H1 (cell line): ENCODE results near the gene MLC1. TPM values are rescaled to one million over a fixed set of nuclear protein-coding genes. Genes with fewer than 3 reads are reported as not detected.

Experiments
- CTCF ChIA-PET: fragments of 300-600 bp; sonication (Branson Sonifier 250); formaldehyde crosslinking; loops from one replicate; lab custom pipeline; 2021; ENCODE audit not compliant: partially characterized antibody; lab: Charles Lee
- POLR2A ChIA-PET: fragments of 300-600 bp; sonication (Branson Sonifier 250); formaldehyde crosslinking; loops from one replicate; lab custom pipeline; 2021; ENCODE audit warnings: inconsistent platforms; ENCODE audit not compliant: partially characterized antibody; lab: Charles Lee
- DNase-seq, 2 experiments: peaks; one replicate each; pipeline versions ENCODE4 v3.0.0 to v3.0.0-alpha.2; 2010 to 2022; ENCODE audit warnings: low spot score in 2 of 2, low read depth in 1 of 2, mixed read lengths in 1 of 2
- FAIRE-seq: peaks from 2 replicates; lab custom pipeline; 2011; peaks lifted over from hg19 to GRCh38; lab: Jason Lieb, UNC
- H2AFZ ChIP-seq: 2 replicates; pipeline ENCODE4 v1.8.1; 2012; ENCODE audit warnings: low read length, inconsistent platforms
- H2AK5ac ChIP-seq: 2 replicates; pipeline ENCODE4 v1.6.1; 2013; ENCODE audit warnings: low read depth, low read length
- H2BK120ac ChIP-seq: replicated peaks from 2 replicates; pipeline ENCODE3; 2013; ENCODE audit warnings: low read depth, low read length, inconsistent platforms
- H2BK12ac ChIP-seq: 2 replicates; pipeline ENCODE4 v1.6.1; 2013; ENCODE audit warnings: low read depth, low read length
- H2BK15ac ChIP-seq: 2 replicates; pipeline ENCODE4 v1.6.1; 2013; ENCODE audit warnings: low read length
- H2BK20ac ChIP-seq: 2 replicates; pipeline ENCODE4 v1.6.1; 2013; ENCODE audit warnings: low read length
- H2BK5ac ChIP-seq: 2 replicates; pipeline ENCODE4 v1.6.1; 2013; ENCODE audit warnings: low read depth, low read length
- H3K14ac ChIP-seq: 2 replicates; pipeline ENCODE4 v1.6.1; 2013; ENCODE audit warnings: inconsistent platforms; ENCODE audit not compliant: insufficient read length
- H3K18ac ChIP-seq: 2 replicates; pipeline ENCODE4 v1.6.1; 2013; ENCODE audit warnings: low read length; ENCODE audit errors: extremely low read depth
- H3K23ac ChIP-seq: 2 replicates; pipeline ENCODE4 v1.6.1; 2013; ENCODE audit warnings: inconsistent platforms; ENCODE audit not compliant: insufficient read length
- H3K23me2 ChIP-seq: 2 replicates; pipeline ENCODE4 v1.6.1; 2013; ENCODE audit warnings: low read depth, low read length
- H3K27ac ChIP-seq: 2 replicates; pipeline ENCODE4 v1.6.1; 2011; ENCODE audit warnings: low read depth, low read length, inconsistent platforms
- H3K27me3 ChIP-seq, 4 experiments: replicated peaks in 1 of 4; 1 replicate in 1 of 4; 2 replicates in 3 of 4; pipeline versions ENCODE4 v1.6.1 to v1.8.1; 2011 to 2013; ENCODE audit warnings: low read length in 3 of 4, mild to moderate bottlenecking in 3 of 4, inconsistent platforms in 2 of 4, mixed read lengths in 2 of 4, moderate library complexity in 1 of 4; ENCODE audit not compliant: control insufficient read depth in 3 of 4, insufficient read depth in 3 of 4; ENCODE audit errors: extremely low read depth in 1 of 4
- H3K36me3 ChIP-seq, 4 experiments: 2 replicates each; pipeline versions ENCODE4 v1.6.1 to v1.8.1; 2011 to 2013; ENCODE audit warnings: mild to moderate bottlenecking in 4 of 4, low read length in 3 of 4, moderate library complexity in 2 of 4, control low read depth in 1 of 4, inconsistent platforms in 1 of 4; ENCODE audit not compliant: insufficient read depth in 4 of 4, control insufficient read depth in 2 of 4
- H3K4ac ChIP-seq: replicated peaks from 2 replicates; pipeline ENCODE3; 2013; ENCODE audit warnings: low read length, low read depth, mixed read lengths, inconsistent platforms; ENCODE audit not compliant: insufficient read length
- H3K4me1 ChIP-seq, 4 experiments: replicated peaks in 1 of 4; 1 replicate in 1 of 4; 2 replicates in 3 of 4; pipeline versions ENCODE4 v1.6.1 to v1.8.1; 2011 to 2013; ENCODE audit warnings: low read length in 3 of 4, inconsistent platforms in 2 of 4, mixed read lengths in 1 of 4; ENCODE audit not compliant: insufficient read depth in 4 of 4, control insufficient read depth in 3 of 4
- H3K4me2 ChIP-seq, 2 experiments: 2 replicates each; pipeline versions ENCODE4 v1.6.1 to v1.8.1; 2011 to 2013; ENCODE audit warnings: low read depth in 2 of 2, low read length in 2 of 2, control low read depth in 1 of 2, inconsistent platforms in 1 of 2, mild to moderate bottlenecking in 1 of 2; ENCODE audit not compliant: insufficient read depth in 1 of 2
- H3K4me3 ChIP-seq, 4 experiments: fragments of 200-600, 300-600 bp in 1 of 4; sonication (generic), shearing (Covaris generic), sonication (Bioruptor Twin) in 1 of 4; 2 replicates each; pipeline versions ENCODE4 v1.5.1 to v1.8.1; 2011 to 2016; ENCODE audit warnings: low read length in 4 of 4, low read depth in 3 of 4, control low read depth in 2 of 4, inconsistent platforms in 2 of 4, mild to moderate bottlenecking in 2 of 4, mixed read lengths in 1 of 4, moderate library complexity in 1 of 4; ENCODE audit not compliant: insufficient read depth in 2 of 4; ENCODE audit errors: extremely low read depth in 1 of 4
- H3K56ac ChIP-seq: replicated peaks from 2 replicates; pipeline ENCODE3; 2013; ENCODE audit warnings: low read depth, mild to moderate bottlenecking, mixed read lengths, low read length, inconsistent platforms; ENCODE audit not compliant: insufficient read length
- H3K79me1 ChIP-seq: 2 replicates; pipeline ENCODE4 v1.6.1; 2013; ENCODE audit warnings: low read depth, low read length, control low read depth
- H3K79me2 ChIP-seq, 2 experiments: 2 replicates each; pipeline versions ENCODE4 v1.6.1 to v1.8.1; 2012 to 2013; ENCODE audit warnings: low read length in 2 of 2, mild to moderate bottlenecking in 2 of 2, inconsistent platforms in 1 of 2; ENCODE audit not compliant: insufficient read depth in 2 of 2, control insufficient read depth in 1 of 2
- H3K9ac ChIP-seq, 4 experiments: replicated peaks in 1 of 4; 1 replicate in 1 of 4; 2 replicates in 3 of 4; pipeline versions ENCODE4 v1.6.1 to v1.8.1; 2011 to 2013; ENCODE audit warnings: low read depth in 3 of 4, low read length in 3 of 4, control low read depth in 2 of 4, mild to moderate bottlenecking in 2 of 4, moderate library complexity in 2 of 4, inconsistent platforms in 1 of 4; ENCODE audit errors: extremely low read depth in 1 of 4
- H3K9me3 ChIP-seq, 2 experiments: 2 replicates each; pipeline versions ENCODE4 v1.6.1 to v1.8.1; 2012 to 2013; ENCODE audit warnings: mild to moderate bottlenecking in 2 of 2, moderate library complexity in 2 of 2, control low read depth in 1 of 2, inconsistent platforms in 1 of 2, low read depth in 1 of 2, low read length in 1 of 2, mixed read lengths in 1 of 2; ENCODE audit not compliant: insufficient read depth in 2 of 2
- H4K20me1 ChIP-seq, 2 experiments: replicated peaks in 1 of 2; 2 replicates each; pipeline versions ENCODE3 to v1.8.1; 2011 to 2013; ENCODE audit warnings: inconsistent platforms in 2 of 2, low read length in 2 of 2, mild to moderate bottlenecking in 1 of 2; ENCODE audit not compliant: insufficient read depth in 2 of 2, control insufficient read depth in 1 of 2
- H4K5ac ChIP-seq: 2 replicates; pipeline ENCODE4 v1.6.1; 2013; ENCODE audit warnings: low read length, low read depth, mixed read lengths, inconsistent platforms; ENCODE audit not compliant: insufficient read length
- H4K8ac ChIP-seq: 2 replicates; pipeline ENCODE4 v1.8.0; 2013; ENCODE audit warnings: mild to moderate bottlenecking, moderate library complexity, low read length, inconsistent platforms; ENCODE audit not compliant: insufficient read depth; ENCODE audit errors: extremely low read depth
- H4K91ac ChIP-seq: replicated peaks from 2 replicates; pipeline ENCODE3; 2013; ENCODE audit warnings: low read length, mixed read lengths, inconsistent platforms; ENCODE audit not compliant: insufficient read length
- ATF3 ChIP-seq: IDR thresholded peaks from 2 replicates; pipeline ENCODE4 v1.6.1; 2011; ENCODE audit warnings: low read depth, mild to moderate bottlenecking, low read length; ENCODE audit not compliant: insufficient read depth
- CHD1 ChIP-seq: IDR thresholded peaks from 2 replicates; pipeline ENCODE4 v1.6.1; 2012; ENCODE audit warnings: low read depth, low read length, improper control_type of control experiment
- GABPA ChIP-seq: IDR thresholded peaks from 2 replicates; pipeline ENCODE4 v1.6.1; 2011; ENCODE audit warnings: mild to moderate bottlenecking, low read length, moderate library complexity, borderline replicate concordance; ENCODE audit not compliant: insufficient read depth
- KDM5A ChIP-seq: fragments of 200-600 bp; IDR thresholded peaks from 2 replicates; pipeline ENCODE4 v1.7.1; 2012; ENCODE audit warnings: mild to moderate bottlenecking, low read length, inconsistent platforms, mixed read lengths
- NRF1 ChIP-seq: IDR thresholded peaks from 2 replicates; pipeline ENCODE4 v1.6.1; 2011; ENCODE audit warnings: mild to moderate bottlenecking, low read depth, low read length, improper control_type of control experiment
- POLR2AphosphoS5 ChIP-seq: IDR thresholded peaks from 2 replicates; pipeline ENCODE4 v1.6.1; 2011; ENCODE audit warnings: low read depth, low read length
- POU5F1 ChIP-seq: IDR thresholded peaks from 2 replicates; pipeline ENCODE4 v1.6.1; 2011; ENCODE audit warnings: low read depth, mild to moderate bottlenecking, low read length, moderate library complexity
- SRF ChIP-seq: IDR thresholded peaks from 2 replicates; pipeline ENCODE4 v1.6.1; 2011; ENCODE audit warnings: mild to moderate bottlenecking, low read depth, low read length, moderate library complexity
- YY1 ChIP-seq: IDR thresholded peaks from 2 replicates; pipeline ENCODE4 v1.6.1; 2011; ENCODE audit warnings: low read depth, mild to moderate bottlenecking, low read length
- WGBS, 2 experiments: shearing (Covaris generic) in 1 of 2; methylation state at CpG; one replicate each; pipeline versions ENCODE4 v1.1.6 to v1.1.7; 2013 to 2015; ENCODE audit warnings: low lambda C conversion rate in 2 of 2, mixed read lengths in 2 of 2, inconsistent platforms in 1 of 2, low coverage in 1 of 2, missing lambda C conversion rate in 1 of 2; ENCODE audit not compliant: insufficient replicate concordance in 2 of 2, insufficient coverage in 1 of 2, insufficient read length in 1 of 2; ENCODE audit errors: extremely low coverage in 1 of 2, missing lambda C conversion rate in 1 of 2; 5-methylcytosine and 5-hydroxymethylcytosine counted together
- polyA plus RNA-seq, 7 experiments: library from polyadenylated mRNA; depleted of rRNA in 3 of 7; stranded (reverse) in 5 of 7; unstranded in 2 of 7; fragments of >200 nt in 5 of 7; fragments of 200-250 nt in 2 of 7; gene quantifications; 1 replicate in 5 of 7; 2 replicates in 1 of 7; 4 replicates in 1 of 7; pipeline versions ENCODE4 v1.2.1 to v1.2.3, GENCODE V29; 2011 to 2013; ENCODE audit warnings: missing spikeins in 2 of 7, mixed read lengths in 2 of 7
- total RNA-seq: library from RNA; stranded (reverse); fragmentation: NEBNext Ultra II Directional; extraction: Animal tissue kit (Norgen Biotek cat#: 25700); gene quantifications from 2 replicates; pipeline ENCODE4 v1.2.1, GENCODE V29; 2021

MLC1 gene
- total and polyA plus RNA-seq, 2 of the 8 experiments (the other 6 are each of a cell fraction or from before 2014, with no cell fraction given), result 0.20 TPM; not detected in 1

DNA sequence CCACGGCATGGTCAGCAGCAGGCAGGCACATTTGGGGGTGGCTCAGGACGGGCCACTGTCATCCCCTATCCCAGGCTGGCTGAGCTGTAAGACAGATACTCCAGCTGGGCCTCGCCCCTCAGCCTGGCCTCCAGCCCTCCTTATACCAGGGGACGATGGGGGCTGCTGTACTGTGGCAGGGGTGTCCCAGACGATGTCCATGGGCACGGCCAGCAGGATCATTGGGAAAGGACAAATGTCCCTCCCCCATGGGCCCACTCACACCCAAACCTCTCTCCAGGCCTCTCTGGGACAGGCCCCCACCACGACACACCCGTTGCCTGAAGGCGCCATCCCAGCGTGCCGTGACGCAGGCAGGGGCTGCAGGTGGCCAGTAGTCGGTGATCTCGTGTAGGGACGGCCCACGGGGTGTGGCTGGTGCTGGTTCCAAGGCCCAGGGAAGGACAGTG is 71.1 kb downstream of the MLC1 start:
- Histone ChIP-seq H4K20me1 (peaks cover 0 to 2% of the 10 kb centered on the region in 2 experiments), H3K4me2 (peak overlapping the region; percentile 71 to 78; a peak in 3 of 4 replicates), H2BK5ac (no peak overlapping the region), H3K79me1 (no peaks in the 10 kb centered on the region; the same call in 1 of the 2 replicates), H3K23ac (no peak overlapping the region)
- WGBS, 2 experiments, result 68% methylated on average over 16 of the region's 16 CpGs; no CpG with 5 or more reads in 1 of the 2 experiments
- TF ChIP-seq CHD1 (no peak), SRF (no peak), ATF3 (no peak), KDM5A (no peak), POLR2AphosphoS5 (no peak), POU5F1 (no peak), YY1 (no peak), NRF1 (no peak), GABPA (no peak)
- TF ChIP-seq, all 59 proteins: peak for 0
- Histone ChIP-seq H3K18ac (no peak overlapping the region), H4K91ac (no peak overlapping the region), H3K14ac (no peak overlapping the region), H3K79me2 (no peaks in the 10 kb centered on the region), H4K8ac (peak overlapping the region; percentile 62; the same call in 1 of the 2 replicates), H3K36me3 (no peaks in the 10 kb centered on the region), H3K4me3 (peak overlapping the region in 1 of 4 experiments; percentile 58; a peak in 2 of 8 replicates), H3K9ac (no peak overlapping the region), H3K27me3 (peaks cover 21 to 60% (median 46%) of the 10 kb centered on the region in 4 experiments), H3K56ac (no peak overlapping the region), H2AFZ (no peak overlapping the region), H3K27ac (no peak overlapping the region), H3K4me1 (peaks cover 0 to 20% (median 11%) of the 10 kb centered on the region in 4 experiments; a peak in 6 of 7 replicates), H2BK120ac (no peak overlapping the region), H2BK15ac (no peak overlapping the region), H3K4ac (no peak overlapping the region), H3K9me3 (no peaks in the 10 kb centered on the region), H3K23me2 (peaks cover 9% of the 10 kb centered on the region; the same call in 1 of the 2 replicates), H4K5ac (no peak overlapping the region), H2BK20ac (no peak overlapping the region), H2BK12ac (no peak overlapping the region; the same call in 1 of the 2 replicates), H2AK5ac (no peak overlapping the region)
- ChIA-PET POLR2A (interaction anchor here (1.0 kb wide), 2 partner anchors 30 to 52 kb away, joined by 3 read pairs; no protein-coding TSS in a partner anchor), CTCF (interaction anchor here (0.6 to 2.3 kb wide), 5 partner anchors 16 to 54 kb away, joined by 3 to 13 read pairs (median 4); no protein-coding TSS in a partner anchor)
- DNase-seq (peak in 1 of 2 experiments; percentile 49), FAIRE-seq (no peak)
